GM12865 (cell line): ENCODE measurements around the gene IL18BP.
A peak's percentile ranks its signal among the peaks of the same experiment; 100 is the strongest.

Experiments
- DNase-seq: peaks from one replicate; pipeline ENCODE4 v3.0.0; 2010; ENCODE audit warnings: low read depth
- H3K4me3 ChIP-seq: 2 replicates; pipeline ENCODE4 v1.5.1; 2011; ENCODE audit warnings: mild to moderate bottlenecking, low read depth, low read length, control low read depth
- CTCF ChIP-seq: IDR thresholded peaks from 2 replicates; pipeline ENCODE4 v1.5.1; 2011; ENCODE audit warnings: low read length, control low read depth, low read depth, inconsistent platforms; ENCODE audit not compliant: insufficient read depth; ENCODE audit errors: missing control alignments

IL18BP gene

GRCh38 chr11:71964641-71965040 is 34.1 kb upstream of the IL18BP start:
- DNase-seq, result no peak
- H3K4me3 ChIP-seq, result no peak overlapping the region
- no peak for TF ChIP-seq CTCF

GRCh38 chr11:71971680-71972079 is 27.0 kb upstream of the IL18BP start:
- no peak overlapping the region for H3K4me3 ChIP-seq
- TF ChIP-seq CTCF, result no peak
- DNase-seq, result no peak

GRCh38 chr11:71976551-71976950 is 22.2 kb upstream of the IL18BP start:
- TF ChIP-seq CTCF, result no peak
- no peak for DNase-seq
- no peak overlapping the region for H3K4me3 ChIP-seq

- no peak overlapping the region for H3K4me3 ChIP-seq
- no peak for DNase-seq
- TF ChIP-seq CTCF, result no peak
Measured at GRCh38 chr11:71977090-71977489, 21.6 kb upstream of the IL18BP start.

GRCh38 chr11:71977743-71978418 is 20.8 kb upstream of the IL18BP start:
- peak; percentile 68 for DNase-seq
- H3K4me3 ChIP-seq, result no peak overlapping the region
- peak; percentile 62 for TF ChIP-seq CTCF

GRCh38 chr11:71979094-71979493 is 19.6 kb upstream of the IL18BP start:
- no peak for DNase-seq
- no peak for TF ChIP-seq CTCF
- H3K4me3 ChIP-seq, result no peak overlapping the region

- TF ChIP-seq CTCF, result no peak
- no peak for DNase-seq
- no peak overlapping the region for H3K4me3 ChIP-seq
Measured at GRCh38 chr11:71979602-71980001, 19.1 kb upstream of the IL18BP start.
